Kidney glomerular epithelial cell (primary cell): Measurements from ENCODE around the gene ATOSB.

Experiments used
- DNase-seq: peaks from one replicate; lab custom pipeline; 2025; lab: John Stamatoyannopoulos, UW

The ATOSB gene

GRCh38 chr9:35112257-35113020 is 3.2 kb downstream of the ATOSB start:
- DNase-seq = no peak

- peak; percentile 96 for DNase-seq
Observed at GRCh38 chr9:35111001-35111933, 4.4 kb downstream of the ATOSB start.

GRCh38 chr9:35110327-35110761 is 5.3 kb downstream of the ATOSB start:
- peak; percentile 75 for DNase-seq

- no peak for DNase-seq
Observed at GRCh38 chr9:35108946-35109575, 6.6 kb downstream of the ATOSB start.

- no peak for DNase-seq
Observed at GRCh38 chr9:35108461-35108860, 7.2 kb downstream of the ATOSB start.

GRCh38 chr9:35107297-35108290 is 8.1 kb downstream of the ATOSB start:
- no peak for DNase-seq

GRCh38 chr9:35106343-35106730 is 9.3 kb downstream of the ATOSB start:
- no peak for DNase-seq

GRCh38 chr9:35105571-35106342 is 9.9 kb downstream of the ATOSB start:
- DNase-seq = no peak

- no peak for DNase-seq
Observed at GRCh38 chr9:35105126-35105525, 10.5 kb downstream of the ATOSB start.

- DNase-seq = no peak
Observed at GRCh38 chr9:35104586-35104985, 11.1 kb downstream of the ATOSB start.

GRCh38 chr9:35103660-35104191 is 11.9 kb downstream of the ATOSB start:
- no peak for DNase-seq

GRCh38 chr9:35102769-35103659 is 12.6 kb downstream of the ATOSB start, which contains the start of gene STOML2:
TSS of gene STOML2 (minus strand) at chr9:35103131. CDS start at chr9:35103094, 37 bp downstream.
- peak; percentile 92 for DNase-seq

GRCh38 chr9:35102465-35102768 is 13.2 kb downstream of the ATOSB start:
- DNase-seq = no peak

GRCh38 chr9:35097573-35097972 is 18.1 kb downstream of the ATOSB start:
- no peak for DNase-seq

GRCh38 chr9:35096035-35096849 is 19.4 kb downstream of the ATOSB start, which contains the start of gene PIGO:
TSS of gene PIGO (minus strand) at chr9:35096591. CDS start at chr9:35095565, 1,026 bp downstream.
- DNase-seq = peak; percentile 59

GRCh38 chr9:35091536-35091935 is 24.1 kb downstream of the ATOSB start:
- DNase-seq = no peak

- no peak for DNase-seq
Observed at GRCh38 chr9:35089434-35089833, 26.2 kb downstream of the ATOSB start.

- no peak for DNase-seq
Observed at GRCh38 chr9:35085078-35085477, 30.6 kb downstream of the ATOSB start.
